Measurements from ENCODE around the gene MGAT5B.

MGAT5B gene

GRCh38 chr17:76906463-76906862 is 38.3 kb downstream of the MGAT5B start:
- no peak for DNase-seq

GRCh38 chr17:76907352-76907751 is 39.1 kb downstream of the MGAT5B start:
- no peak for DNase-seq

- no peak for DNase-seq
These were observed 42.0 kb downstream of the MGAT5B start for GRCh38 chr17:76909971-76910760.

GRCh38 chr17:76911299-76912017 is 43.3 kb downstream of the MGAT5B start:
- DNase-seq = no peak

GRCh38 chr17:76912421-76913164 is 44.4 kb downstream of the MGAT5B start:
- DNase-seq = no peak

- no peak for DNase-seq
These were observed 46.7 kb downstream of the MGAT5B start for GRCh38 chr17:76914937-76915336.

- no peak for DNase-seq
These were observed 47.8 kb downstream of the MGAT5B start for GRCh38 chr17:76915840-76916510.

GRCh38 chr17:76917829-76918228 is 49.6 kb downstream of the MGAT5B start:
- no peak for DNase-seq

GRCh38 chr17:76918811-76919210 is 50.6 kb downstream of the MGAT5B start:
- no peak for DNase-seq

GRCh38 chr17:76920364-76921139 is 52.3 kb downstream of the MGAT5B start:
- DNase-seq = no peak

GRCh38 chr17:76921340-76922036 is 53.3 kb downstream of the MGAT5B start:
- DNase-seq = no peak

- DNase-seq = no peak
These were observed 53.9 kb downstream of the MGAT5B start for GRCh38 chr17:76922084-76922483.

GRCh38 chr17:76922967-76923366 is 54.8 kb downstream of the MGAT5B start:
- no peak for DNase-seq

GRCh38 chr17:76923491-76923890 is 55.3 kb downstream of the MGAT5B start:
- no peak for DNase-seq

- DNase-seq = no peak
These were observed 56.4 kb downstream of the MGAT5B start for GRCh38 chr17:76924345-76925342.

- DNase-seq = no peak
These were observed 57.3 kb downstream of the MGAT5B start for GRCh38 chr17:76925441-76925891.

GRCh38 chr17:76926237-76926866 is 58.1 kb downstream of the MGAT5B start:
- DNase-seq = no peak

- no peak for DNase-seq
These were observed 59.4 kb downstream of the MGAT5B start for GRCh38 chr17:76927577-76927976.

- DNase-seq = no peak
These were observed 59.8 kb downstream of the MGAT5B start for GRCh38 chr17:76927982-76928381.

GRCh38 chr17:76929148-76929547 is 60.9 kb downstream of the MGAT5B start:
- no peak for DNase-seq

Measured in NCI-H1092 (cell line).